ENCODE measurements around the gene ST14.

The ST14 gene

DNA sequence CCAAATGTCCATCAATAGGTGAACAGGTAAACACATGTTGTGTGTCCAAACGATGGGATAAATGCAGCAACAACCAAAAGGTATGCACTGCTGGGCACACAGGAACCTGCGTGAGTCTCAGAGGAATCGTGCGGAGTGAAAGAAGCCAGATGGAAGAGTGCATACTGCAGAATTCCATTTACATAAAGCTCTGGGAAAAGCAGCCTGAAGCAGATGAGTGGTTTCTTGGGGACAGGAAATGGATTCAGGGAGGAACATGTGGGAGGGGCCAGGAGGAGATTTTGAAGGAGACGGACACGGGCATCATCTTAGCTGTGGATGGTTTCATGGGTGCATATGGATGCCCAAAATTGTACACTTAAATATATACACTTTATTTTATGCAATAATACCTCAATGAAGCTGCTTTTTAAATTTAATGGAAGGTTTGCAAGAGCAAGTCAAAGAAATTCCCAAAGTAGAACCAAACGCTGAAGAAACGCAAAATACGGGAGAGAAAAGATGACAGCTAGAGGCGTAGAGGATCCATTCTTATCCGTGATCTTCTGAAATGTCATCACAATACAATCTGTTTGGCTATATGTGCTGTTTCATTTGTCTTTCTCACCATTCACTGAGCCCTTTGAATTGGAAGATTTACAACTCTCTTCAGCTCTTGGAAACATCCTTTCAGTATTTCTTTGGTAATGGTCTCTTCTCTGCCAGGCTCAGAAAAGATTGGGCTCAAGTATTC, 24.5 kb downstream of the ST14 start:
- H3K27me3 ChIP-seq (ENCODE audit: insufficient read depth, poor library complexity, severe bottlenecking): no peaks in the 10 kb centered on the region
- no peak for DNase-seq (ENCODE audit: low read depth in 1 of 2, low spot score in 1 of 2)
- TF ChIP-seq POLR2AphosphoS5 (IDR thresholded peaks at IDR 0.05; ENCODE audit: low read depth): no peak
- no peak for TF ChIP-seq GABPA (IDR thresholded peaks at IDR 0.05; ENCODE audit: low read depth)
- no peak for TF ChIP-seq SPI1 (IDR thresholded peaks at IDR 0.05; ENCODE audit: borderline replicate concordance, low read depth)
- TF ChIP-seq, protein P1, sequence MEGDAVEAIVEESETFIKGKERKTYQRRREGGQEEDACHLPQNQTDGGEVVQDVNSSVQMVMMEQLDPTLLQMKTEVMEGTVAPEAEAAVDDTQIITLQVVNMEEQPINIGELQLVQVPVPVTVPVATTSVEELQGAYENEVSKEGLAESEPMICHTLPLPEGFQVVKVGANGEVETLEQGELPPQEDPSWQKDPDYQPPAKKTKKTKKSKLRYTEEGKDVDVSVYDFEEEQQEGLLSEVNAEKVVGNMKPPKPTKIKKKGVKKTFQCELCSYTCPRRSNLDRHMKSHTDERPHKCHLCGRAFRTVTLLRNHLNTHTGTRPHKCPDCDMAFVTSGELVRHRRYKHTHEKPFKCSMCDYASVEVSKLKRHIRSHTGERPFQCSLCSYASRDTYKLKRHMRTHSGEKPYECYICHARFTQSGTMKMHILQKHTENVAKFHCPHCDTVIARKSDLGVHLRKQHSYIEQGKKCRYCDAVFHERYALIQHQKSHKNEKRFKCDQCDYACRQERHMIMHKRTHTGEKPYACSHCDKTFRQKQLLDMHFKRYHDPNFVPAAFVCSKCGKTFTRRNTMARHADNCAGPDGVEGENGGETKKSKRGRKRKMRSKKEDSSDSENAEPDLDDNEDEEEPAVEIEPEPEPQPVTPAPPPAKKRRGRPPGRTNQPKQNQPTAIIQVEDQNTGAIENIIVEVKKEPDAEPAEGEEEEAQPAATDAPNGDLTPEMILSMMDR (IDR thresholded peaks at IDR 0.05; ENCODE audit: insufficient read depth, low read length): no peak
- TF ChIP-seq REST (IDR thresholded peaks at IDR 0.05; ENCODE audit: insufficient replicate concordance, low read depth): no peak
- no peak overlapping the region for H3K27ac ChIP-seq (replicated peaks)
- H3K4me3 ChIP-seq (replicated peaks; ENCODE audit: insufficient read depth, low read length): no peak overlapping the region

DNA sequence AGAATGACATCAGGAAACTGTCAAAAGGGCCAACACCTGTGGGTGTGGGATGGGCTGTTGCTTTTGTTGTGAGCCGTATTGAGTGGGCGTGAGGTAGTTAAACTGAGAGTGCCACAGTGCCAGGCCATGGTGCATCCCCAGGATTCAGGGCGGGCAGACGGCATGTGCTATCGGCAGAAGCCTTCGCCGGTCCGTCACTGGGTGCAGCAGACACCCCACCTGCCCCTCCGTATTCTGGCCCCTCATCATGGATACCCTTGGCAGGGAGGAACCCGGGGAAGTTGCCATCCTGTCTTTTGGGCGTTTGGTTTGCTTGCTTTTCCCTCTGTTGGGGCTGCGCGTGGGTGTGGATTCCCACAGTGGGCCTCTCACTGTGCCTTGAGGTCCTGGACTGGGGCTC, 27.5 kb downstream of the ST14 start:
- TF ChIP-seq GABPA (IDR thresholded peaks at IDR 0.05; ENCODE audit: low read depth): no peak
- TF ChIP-seq, protein P1 (IDR thresholded peaks at IDR 0.05; ENCODE audit: insufficient read depth, low read length): no peak
- TF ChIP-seq SPI1 (IDR thresholded peaks at IDR 0.05; ENCODE audit: borderline replicate concordance, low read depth): no peak
- no peak for TF ChIP-seq REST (IDR thresholded peaks at IDR 0.05; ENCODE audit: insufficient replicate concordance, low read depth)
- TF ChIP-seq POLR2AphosphoS5 (IDR thresholded peaks at IDR 0.05; ENCODE audit: low read depth): no peak
- no peak overlapping the region for H3K4me3 ChIP-seq (replicated peaks; ENCODE audit: insufficient read depth, low read length)
- H3K27ac ChIP-seq (replicated peaks): no peak overlapping the region
- H3K27me3 ChIP-seq (ENCODE audit: insufficient read depth, poor library complexity, severe bottlenecking): no peaks in the 10 kb centered on the region
- DNase-seq (ENCODE audit: low read depth in 1 of 2, low spot score in 1 of 2): no peak

GRCh38 chr11:130188047-130188446, 28.5 kb downstream of the ST14 start:
- TF ChIP-seq GABPA (IDR thresholded peaks at IDR 0.05; ENCODE audit: low read depth): no peak
- Histone ChIP-seq H3K4me3 (replicated peaks; ENCODE audit: insufficient read depth, low read length) (no peak overlapping the region), H3K27ac (replicated peaks) (no peak overlapping the region), H3K27me3 (ENCODE audit: insufficient read depth, poor library complexity, severe bottlenecking) (no peaks in the 10 kb centered on the region)
- DNase-seq (ENCODE audit: low read depth in 1 of 2, low spot score in 1 of 2): no peak

DNA sequence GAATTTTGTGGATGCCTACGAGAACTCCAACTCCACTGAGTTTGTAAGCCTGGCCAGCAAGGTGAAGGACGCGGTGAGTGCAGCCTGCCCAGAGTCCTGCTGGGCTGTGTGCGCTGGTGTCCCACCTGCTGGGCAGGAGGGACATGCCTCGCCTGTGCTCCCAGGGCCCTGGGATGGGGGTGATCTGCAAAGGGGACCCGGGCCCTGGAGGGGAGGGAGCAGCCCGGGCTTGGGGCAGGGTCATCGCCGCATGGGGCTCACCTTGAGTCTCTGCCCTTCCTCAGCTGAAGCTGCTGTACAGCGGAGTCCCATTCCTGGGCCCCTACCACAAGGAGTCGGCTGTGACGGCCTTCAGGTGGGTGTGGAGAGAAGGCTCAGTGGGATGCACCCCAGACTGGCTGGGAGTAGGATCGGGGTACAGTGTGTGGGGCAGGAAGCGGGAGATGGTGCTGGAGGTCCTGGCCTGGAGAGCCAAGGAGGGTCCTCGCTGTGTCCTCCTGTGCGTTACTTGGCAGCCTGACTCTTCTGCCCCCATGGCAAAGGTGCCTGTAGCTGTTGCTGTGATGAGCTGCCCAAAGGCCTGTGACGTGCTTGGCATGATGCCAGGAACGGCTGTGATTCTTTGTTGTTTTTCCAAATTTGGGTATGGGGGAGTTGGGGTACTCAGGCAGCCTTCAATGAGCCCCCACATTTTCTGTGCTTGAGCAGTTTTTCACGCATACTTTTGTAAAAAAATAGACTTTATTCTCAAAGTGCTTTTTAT, 29.2 kb downstream of the ST14 start:
- Histone ChIP-seq H3K27me3 (ENCODE audit: insufficient read depth, poor library complexity, severe bottlenecking) (no peaks in the 10 kb centered on the region), H3K27ac (replicated peaks) (no peak overlapping the region), H3K4me3 (replicated peaks; ENCODE audit: insufficient read depth, low read length) (no peak overlapping the region)
- TF ChIP-seq SPI1 (IDR thresholded peaks at IDR 0.05; ENCODE audit: borderline replicate concordance, low read depth) (no peak), GABPA (IDR thresholded peaks at IDR 0.05; ENCODE audit: low read depth) (no peak), POLR2AphosphoS5 (IDR thresholded peaks at IDR 0.05; ENCODE audit: low read depth) (no peak)
- TF ChIP-seq, protein P1 (IDR thresholded peaks at IDR 0.05; ENCODE audit: insufficient read depth, low read length): no peak
- DNase-seq (ENCODE audit: low read depth in 1 of 2, low spot score in 1 of 2): no peak
